ENCODE data around the gene DCAF8L2.
"Not testable (repeated sequence)": the region's sequence is repeated elsewhere in the genome, so short reads cannot be mapped to it uniquely, and the experiment has no call there.

The DCAF8L2 gene

DNA sequence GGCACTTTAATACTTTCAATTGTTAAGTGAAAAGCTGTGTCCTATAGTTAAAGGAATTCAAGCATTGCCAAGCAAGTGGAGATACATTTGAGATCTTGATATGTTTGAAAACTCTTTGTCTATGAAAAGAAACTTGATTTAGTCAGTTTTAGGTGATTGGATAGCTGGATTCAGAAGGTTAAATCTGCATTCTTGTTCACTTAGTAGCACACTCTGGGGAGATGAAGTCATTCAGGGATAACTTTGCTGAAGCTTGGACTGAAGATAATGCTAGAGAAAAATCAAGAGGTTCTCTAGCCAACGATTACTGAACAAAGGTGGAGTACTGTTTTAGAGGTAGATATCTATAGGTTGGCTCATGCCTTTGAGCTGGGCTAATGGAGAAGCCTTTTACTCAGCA lies 90.6 kb downstream of the DCAF8L2 start:
- DNase-seq, result no peak

DNA sequence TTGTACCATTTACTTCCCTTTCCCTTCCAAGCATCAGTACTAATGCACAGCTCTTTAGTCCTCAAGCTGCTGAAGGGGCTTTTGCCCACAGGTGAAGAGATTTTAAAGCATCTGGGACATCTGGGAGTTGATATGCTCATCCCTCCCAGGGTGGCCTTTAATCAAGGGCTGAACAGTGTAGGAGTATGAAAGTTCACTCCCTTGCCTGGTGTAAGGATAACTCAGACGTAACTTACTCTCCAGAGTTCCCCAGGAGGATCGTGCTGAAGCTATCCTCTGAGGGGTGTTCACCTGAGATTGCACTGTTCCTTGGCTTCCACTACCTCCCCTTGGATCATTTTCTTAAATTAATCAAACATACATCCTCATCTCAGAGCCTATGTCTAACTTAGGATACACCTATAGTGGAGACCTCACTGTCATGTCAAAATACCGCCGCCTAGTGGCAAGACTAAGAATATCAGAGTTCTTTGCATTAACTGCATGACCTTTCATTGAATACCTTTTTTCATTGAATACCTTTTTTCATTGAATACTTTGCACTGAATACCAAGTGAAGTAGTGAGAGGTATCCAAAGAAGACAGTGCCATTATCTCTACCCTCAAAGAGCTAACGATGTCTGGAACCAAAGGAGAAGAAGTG lies 93.5 kb downstream of the DCAF8L2 start:
- peak in 1 of 5 experiments; percentile 7 for DNase-seq

DNA sequence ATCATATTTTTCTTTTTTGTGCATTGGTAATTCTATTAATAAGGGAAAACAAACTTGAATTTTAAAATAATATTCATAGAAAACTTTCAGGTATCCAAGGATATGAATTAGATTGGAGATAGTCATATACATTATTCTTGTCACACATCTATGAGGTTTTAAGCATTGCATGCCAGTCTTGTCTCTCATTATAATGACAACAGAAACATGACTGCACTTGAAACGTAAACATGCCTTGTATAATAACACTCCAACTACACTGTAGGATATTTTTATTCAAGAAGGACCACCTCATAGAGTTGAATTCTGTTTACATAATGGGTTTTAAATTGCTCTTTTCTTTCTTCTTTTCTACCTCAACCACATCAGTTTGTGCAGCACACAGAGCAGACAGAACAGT lies 104.5 kb downstream of the DCAF8L2 start:
- no peak for DNase-seq

DNA sequence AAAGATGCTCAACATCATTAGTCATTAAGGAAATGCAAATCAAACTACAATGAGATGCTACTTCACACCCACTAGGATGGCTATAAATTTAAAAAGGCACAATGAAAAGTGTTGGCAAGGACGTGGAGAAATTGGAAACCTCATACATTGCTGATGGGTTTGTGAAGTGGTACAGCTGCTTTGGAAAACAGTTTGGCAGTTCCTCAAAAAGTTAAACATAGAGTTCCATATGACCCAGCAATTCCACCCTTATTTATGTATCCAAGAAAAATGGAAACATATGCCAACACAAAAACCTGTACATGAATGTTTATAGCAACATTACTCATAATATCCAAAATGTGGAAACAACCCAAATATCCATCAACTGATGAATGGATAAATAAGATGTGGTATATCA lies 116.4 kb downstream of the DCAF8L2 start:
- no peak for DNase-seq

DNA sequence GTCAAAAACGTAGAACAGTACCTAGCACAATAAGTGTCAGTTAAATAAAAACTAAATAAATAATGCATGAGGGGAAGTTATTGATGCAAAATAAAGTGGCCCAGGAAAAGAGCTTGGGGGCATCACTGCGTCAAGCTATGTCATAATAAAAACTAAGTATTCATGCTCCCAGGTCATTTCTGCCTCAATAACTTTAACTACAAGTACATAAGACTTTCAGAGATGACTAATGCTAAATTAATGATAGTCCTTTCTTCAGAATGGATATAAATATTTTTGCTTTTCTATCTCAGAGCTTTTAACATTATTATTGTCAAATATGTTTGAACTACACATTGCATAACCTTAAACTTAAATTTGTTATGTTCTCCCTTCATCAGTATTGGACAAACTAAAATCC lies 125.5 kb downstream of the DCAF8L2 start:
- DNase-seq, result no peak

DNA sequence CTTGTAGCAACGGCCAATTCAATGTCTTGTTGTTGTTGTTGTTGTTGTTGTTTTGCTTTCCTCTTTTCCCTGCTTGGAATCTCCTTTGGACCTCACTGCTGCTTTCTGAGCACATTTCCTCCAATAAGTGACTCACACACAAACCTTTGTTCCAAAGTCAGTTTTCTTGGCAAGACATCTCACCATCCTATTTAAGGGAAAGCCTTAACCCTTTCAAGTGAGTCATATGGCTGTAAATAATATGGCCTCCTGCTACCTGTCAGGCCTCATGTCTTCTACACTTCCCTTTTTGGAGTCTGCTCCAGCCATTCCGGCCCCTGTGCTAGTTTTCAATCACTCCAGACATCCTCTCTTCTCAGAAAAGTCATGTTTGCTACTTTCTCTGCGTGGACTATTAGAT lies 138.1 kb downstream of the DCAF8L2 start:
- DNase-seq, result no peak

DNA sequence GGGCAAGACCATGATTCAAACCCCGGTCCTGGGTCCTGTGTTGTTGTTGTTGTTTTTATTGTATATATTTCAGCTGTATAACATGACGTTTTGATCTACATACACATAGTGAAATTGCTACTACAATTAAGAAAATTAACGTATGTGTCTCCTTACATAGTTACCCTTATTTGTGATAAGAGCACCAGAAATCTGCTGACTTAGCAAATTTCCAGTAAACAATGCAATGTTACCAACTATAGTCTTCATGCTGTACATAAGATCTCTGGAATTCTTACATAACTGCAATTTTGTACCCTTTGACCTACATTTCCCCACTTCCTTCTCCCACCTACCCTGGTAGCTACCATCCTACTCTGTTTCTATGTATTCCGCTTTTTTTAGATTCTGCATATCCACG lies 141.8 kb downstream of the DCAF8L2 start:
- DNase-seq, result no peak

DNA sequence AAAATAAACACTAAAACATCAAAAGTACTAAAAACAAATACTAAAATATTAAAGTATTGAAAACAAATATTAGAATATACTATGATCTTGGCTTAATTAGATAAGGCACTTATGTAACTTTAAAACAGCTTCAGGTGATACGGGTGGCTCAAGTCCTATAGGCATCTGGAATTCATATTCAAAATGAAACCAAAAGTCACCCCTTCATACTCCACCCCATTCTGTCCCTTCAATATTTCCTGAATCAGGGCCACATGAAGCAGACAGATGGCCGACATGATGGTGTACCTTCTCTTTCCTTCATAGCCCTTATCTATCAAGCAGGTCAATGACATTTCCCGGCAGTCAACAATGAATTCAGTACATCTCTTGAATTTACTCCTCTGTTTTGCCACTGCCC lies 145.8 kb downstream of the DCAF8L2 start:
- DNase-seq, result no peak

DNA sequence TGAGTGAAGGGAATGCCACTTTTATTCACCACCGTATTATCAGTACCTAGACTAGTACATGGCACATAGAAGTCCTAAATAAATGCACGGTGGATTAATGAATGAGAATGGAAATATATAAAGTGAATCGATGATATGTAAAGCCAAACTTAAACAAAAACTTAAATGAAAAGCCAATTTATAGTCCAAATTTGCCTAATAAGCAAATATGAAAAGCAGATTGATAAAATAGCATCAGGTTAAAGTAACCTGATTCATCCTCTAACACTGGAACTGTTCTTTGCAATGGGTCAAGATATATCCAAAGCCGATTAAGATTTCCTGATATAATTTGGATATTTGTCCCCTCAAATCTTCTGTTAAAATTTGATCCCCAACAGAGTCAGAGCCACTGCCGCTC lies 150.8 kb downstream of the DCAF8L2 start:
- no peak for DNase-seq

DNA sequence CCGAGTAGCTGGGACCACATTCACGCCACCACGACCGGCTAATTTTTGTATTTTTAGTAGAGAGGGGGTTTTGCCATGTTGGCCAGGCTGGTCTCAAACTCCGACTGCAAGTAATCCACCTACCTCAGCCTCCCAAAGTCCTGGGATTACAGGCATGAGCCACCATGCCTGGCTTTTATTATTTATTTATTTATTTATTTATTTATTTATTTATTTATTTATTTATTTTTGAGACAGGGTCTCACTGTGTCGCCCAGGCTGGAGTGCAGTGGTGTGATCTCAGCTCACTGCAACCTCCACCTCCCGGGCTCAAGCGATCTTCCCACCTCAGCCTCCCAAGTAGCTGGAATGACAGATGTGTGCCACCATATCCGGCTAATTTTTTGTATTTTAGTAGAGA lies 153.4 kb downstream of the DCAF8L2 start:
- DNase-seq, result not testable (repeated sequence)

DNA sequence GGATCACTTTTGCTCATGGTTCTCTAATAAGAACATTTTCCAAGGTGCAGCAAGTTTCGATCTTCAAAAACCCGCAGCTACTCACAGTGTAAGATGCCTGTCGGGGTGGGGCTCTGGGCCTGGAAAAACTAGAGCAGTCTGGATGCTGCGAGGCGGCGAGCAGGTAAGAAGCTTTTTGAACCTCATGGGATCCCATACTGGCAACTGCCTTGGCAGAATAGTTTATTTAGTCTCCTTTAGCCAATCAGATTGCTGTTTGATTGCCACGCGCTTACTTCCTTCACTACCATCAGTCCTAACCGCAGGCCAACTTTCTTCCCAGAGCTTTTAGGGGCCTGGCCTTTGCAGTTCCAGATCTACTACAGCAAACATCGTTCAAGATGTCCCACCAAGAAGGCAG lies 156.4 kb downstream of the DCAF8L2 start:
- DNase-seq, result no peak

DNA sequence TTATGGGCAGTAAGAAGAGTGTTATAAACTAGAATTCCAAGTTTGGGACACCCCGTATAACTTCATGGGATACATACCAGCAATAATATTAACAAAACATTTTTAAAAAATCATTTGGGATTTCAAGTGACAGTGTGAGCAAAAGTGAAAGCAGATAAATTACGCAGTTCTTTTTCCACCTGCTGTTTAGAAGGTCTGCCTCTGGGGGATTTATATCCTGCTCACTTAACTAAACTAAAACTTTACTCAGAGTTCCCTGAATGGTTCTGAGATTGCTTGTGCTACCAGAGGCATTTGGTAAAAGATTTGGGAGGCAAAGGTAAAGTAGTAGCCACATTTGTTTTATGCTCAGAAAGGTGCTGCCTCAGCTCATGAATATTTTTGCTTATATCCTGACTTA lies 160.2 kb downstream of the DCAF8L2 start:
- not testable (repeated sequence) for DNase-seq

DNA sequence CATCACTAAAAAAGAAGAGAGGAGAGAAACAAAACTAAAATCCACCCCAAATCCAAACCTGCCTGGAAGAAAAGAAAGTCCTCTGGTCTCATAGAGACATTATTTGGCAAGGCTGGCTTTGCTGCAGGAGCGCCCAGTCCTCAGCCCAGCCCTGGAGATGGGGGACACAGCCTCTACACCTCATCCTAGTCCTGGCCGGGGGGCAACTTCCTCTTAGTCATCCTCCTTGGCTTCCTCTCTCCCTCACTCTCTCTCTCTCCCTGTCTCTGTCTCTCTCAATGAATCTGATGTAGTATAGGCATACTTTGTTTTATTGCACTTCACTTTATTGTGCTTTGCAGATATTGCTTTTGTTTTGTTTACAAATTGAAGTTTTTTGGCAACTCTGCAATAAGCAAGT lies 161.8 kb downstream of the DCAF8L2 start:
- no peak for DNase-seq

DNA sequence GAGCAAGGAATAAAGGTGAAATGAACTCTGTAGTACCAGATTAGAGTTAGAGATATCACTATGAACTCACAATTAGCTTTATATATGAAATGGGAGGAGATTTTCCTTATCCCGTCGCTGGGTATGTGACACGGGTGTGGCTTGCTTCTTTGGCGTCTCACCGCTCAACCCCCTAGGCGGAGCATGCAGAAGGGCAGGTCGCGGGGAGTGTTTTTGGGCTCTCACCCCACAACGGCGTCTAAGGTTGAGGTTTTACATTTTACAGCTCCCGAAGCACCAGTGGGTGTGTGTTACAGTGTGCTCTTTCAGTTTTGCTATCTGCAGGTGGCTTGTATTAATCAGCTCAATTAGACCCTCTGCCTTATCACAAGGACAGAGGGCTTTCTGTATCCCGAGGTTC lies 175.6 kb downstream of the DCAF8L2 start:
- no peak for DNase-seq

DNA sequence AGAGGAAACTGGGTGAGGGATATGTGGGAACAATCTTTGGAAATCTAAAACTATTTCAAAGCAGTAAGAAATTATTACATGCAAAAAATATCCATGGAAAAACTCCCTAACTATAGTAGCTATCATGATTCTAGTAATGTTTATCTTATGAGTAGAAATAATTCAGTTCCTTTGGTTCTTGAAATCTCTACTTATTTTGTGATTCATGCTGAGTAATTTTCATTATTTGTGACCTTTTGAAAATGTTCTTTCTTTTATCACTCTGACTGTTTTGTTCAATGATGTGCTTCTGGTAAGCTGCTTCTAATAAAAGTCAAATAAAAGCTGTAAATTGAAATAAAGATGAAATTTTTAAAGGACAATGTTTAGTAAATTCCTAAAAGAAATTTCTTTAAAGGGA lies 177.2 kb downstream of the DCAF8L2 start:
- DNase-seq, result no peak

DNA sequence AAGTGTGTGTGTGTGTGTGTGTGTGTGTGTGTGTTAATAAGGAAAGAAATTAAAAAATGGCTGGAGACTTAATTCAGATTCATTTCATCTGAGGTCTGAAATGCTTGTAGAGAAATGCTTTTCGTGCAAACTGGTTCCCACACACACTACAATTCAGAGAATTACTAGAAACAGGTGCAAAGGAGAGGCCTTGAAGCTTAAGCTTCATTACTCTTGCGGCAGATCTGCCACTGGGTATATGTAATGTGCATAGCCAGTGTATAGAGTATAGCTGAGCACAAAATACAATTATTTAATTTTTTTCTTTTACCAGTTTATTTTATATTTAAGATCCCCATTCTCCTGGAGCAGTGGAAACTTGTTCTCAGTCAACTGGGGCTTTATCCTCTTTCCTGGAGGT lies 185.8 kb downstream of the DCAF8L2 start:
- DNase-seq, result no peak

DNA sequence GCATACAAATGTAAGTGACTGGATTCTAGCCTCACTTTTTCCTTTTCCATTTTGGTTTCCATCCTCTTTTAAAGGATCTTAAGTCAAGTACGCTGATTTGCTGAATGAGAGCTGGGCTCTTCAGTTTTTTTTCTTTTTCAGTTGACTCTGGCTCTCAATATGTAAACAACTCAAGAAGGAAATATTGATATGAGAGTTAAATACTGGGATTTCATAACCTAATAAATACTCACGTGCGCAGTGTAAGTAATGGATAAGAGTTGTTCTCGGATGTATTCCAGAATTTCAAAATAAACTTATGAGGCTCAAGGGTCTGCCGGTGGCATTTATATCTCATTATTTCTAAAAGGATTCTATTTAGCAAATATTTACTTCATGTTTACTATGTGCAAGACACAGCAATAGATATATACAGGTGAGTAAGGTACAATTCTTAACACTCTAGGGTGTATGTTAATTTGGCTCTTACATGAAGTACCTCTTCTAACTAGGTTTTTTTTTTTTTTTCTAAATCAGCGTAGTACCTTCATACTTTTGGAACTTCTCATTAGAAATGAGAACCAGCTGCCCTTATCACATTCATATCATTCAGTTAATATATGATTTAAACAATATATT lies 206.6 kb downstream of the DCAF8L2 start:
- DNase-seq, result no peak

DNA sequence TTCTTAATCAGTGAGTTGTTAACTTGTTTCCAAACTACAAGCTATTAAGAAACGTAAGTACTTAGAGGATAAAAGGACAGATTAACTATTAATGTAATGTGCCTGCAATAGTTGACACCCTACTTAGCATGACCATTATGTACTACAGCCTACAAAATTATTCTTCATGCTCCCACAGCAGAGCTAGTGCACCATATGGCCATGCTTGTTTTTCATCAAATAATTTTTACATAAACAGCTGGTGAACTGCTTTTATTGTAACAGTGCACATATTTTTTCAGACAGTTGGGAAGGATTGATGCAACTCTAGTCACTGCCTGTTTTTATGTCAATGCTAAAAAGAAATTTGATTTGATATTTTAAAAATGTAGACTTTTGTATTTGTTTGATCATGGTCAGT lies 207.4 kb downstream of the DCAF8L2 start:
- no peak for DNase-seq

Measured in T-helper 2 cell (primary cell).